T follicular helper cell (primary cell): ENCODE results near the gene LTBP2.

ENCODE experiments used
- DNase-seq: peaks from one replicate; pipeline ENCODE4 v3.0.0-alpha.2; 2020; ENCODE audit warnings: low read depth

The LTBP2 gene

GRCh38 chr14:74507085-74507484 lies 105.0 kb downstream of the LTBP2 start:
- no peak for DNase-seq

GRCh38 chr14:74506411-74506851 lies 105.6 kb downstream of the LTBP2 start:
- no peak for DNase-seq

DNA sequence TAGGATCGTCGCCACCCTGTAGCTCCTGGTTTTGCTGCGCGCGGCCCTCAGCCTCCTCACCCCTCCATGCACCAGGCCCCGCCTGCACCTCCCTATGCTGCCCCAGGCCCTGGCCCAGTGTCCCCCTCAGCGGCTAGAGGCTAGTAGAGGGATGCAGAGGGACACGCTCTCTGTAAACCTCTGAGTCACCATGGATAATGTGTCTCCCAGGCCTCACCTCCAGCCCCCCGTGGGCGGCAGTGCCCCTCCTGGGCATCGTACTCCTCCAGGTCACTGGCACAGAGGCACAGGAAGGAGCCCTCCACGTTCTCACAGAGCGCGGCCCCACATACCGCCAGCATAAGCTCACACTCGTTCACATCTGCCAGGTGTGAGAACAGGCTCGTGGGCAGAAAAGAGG lies 106.2 kb downstream of the LTBP2 start:
- no peak for DNase-seq

GRCh38 chr14:74504874-74505720 lies 106.9 kb downstream of the LTBP2 start:
- DNase-seq: no peak

GRCh38 chr14:74504412-74504811 lies 107.6 kb downstream of the LTBP2 start:
- no peak for DNase-seq

- DNase-seq: no peak
Observed at GRCh38 chr14:74503938-74504335, 108.1 kb downstream of the LTBP2 start.

DNA sequence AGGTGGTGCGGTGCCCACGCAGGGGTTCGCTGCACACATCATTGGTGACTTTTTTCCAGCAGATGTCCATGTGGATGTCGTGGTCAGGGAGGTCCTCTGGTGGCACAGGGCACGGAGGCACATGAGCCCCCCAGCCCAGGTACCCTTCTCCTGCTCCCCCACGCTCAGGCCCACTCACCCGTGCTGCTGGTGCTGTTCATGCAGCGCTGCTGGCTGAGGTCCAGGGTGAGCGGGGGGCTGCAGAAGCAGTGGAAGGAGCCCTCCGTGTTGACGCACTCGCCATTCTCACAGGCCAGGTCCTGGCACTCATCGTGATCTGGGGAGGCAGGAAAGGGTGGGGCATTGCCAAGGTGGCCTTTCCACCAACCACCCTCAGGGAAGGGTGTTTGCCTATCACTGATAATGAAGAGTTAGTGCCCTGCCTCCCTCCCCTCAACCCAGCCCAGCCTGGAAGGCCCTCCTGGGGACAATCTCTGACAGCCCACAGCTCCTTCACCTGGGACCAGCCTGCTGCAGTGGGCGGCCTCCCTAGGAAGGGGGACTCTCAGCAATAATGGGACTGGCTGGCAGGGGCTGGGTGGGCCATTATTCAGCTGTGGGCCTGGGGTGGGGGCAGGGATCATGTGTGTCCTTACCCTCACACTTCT lies 108.6 kb downstream of the LTBP2 start:
- DNase-seq: no peak

DNA sequence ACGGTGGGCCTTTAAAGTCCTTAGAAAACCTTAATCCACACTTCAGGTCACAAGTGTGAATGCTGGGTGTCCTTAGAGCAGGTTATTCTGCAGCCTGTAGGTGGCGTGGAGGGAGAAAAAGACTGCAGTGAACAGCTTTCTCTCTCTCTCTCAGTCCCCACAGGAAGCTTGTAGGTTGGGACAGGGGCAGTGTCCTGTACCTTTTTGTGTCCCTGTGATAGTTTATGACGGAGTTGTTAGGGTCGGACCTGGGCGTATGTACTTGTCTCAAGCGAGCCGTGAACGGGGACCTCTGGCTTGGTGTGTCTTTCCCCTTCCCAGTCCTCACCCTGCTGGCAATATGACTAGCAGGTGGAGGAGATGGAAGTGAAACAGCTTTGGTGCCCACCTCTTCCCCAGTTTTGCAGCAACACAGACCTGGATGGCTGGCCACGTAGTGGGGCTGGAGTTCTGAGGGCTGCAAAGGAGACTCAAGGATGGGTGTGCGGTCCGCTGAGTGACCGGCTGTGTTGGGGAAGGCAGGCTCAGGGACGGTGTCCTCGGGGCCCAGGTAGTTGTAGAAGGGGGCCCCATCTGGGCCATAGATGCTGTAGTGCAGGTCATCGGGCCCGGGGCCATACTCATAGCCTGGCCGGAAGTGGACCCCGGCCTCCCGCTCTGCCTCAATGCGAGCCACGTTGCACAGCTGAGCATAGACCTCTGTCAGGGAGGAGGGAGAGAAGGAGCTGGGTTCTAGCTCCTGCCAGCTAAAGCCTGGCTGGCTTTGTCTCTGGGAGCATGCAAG lies 109.6 kb downstream of the LTBP2 start:
- DNase-seq: no peak

DNA sequence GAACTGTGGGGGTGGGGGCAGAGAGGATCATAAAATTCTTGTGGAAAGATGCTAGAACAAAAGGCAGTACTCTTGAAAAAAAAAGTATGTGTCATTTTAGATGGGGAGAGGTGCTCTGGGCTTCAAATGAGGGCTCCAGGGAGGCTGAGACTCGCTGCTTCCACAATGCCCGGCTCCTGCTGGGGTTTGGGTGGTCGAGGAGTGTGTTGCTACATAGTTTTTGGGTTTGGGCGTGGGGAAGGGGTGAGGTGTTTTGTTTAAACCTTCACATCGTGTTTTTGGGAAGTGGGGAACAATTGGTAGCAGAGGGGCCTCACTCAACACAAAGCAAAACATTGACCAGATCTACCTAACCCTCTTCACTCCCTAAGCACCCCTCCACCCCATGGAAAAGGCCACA lies 110.3 kb downstream of the LTBP2 start:
- no peak for DNase-seq

- DNase-seq: no peak
Observed at GRCh38 chr14:74501135-74501614, 110.9 kb downstream of the LTBP2 start.

- DNase-seq: no peak
Observed at GRCh38 chr14:74500417-74501134, 111.5 kb downstream of the LTBP2 start.

DNA sequence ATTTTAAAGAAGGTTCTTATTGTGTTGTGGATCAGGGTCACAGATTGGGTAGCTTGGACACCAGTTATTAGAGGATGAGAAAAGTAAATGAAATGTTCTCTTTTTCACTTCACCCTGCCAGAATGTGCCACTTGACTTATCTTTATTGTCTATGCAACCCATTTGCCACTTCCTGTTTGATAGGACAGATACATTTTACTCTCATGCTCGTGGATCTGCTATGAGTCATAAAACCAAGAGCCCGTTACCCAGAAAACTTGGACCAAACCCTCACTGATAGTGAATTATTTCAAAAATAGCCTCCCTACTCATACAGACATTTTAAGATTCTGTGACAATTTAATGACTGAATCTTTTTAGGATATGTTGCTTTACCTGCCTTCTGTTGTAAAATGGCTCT lies 116.7 kb downstream of the LTBP2 start:
- no peak for DNase-seq

- DNase-seq: peak; percentile 98
Observed at GRCh38 chr14:74493343-74494261, 118.4 kb downstream of the LTBP2 start, which contains the start of gene ISCA2. Gene ISCA2, plus strand, starts transcription at chr14:74493765. Its CDS starts 10 bp downstream, at chr14:74493775.

DNA sequence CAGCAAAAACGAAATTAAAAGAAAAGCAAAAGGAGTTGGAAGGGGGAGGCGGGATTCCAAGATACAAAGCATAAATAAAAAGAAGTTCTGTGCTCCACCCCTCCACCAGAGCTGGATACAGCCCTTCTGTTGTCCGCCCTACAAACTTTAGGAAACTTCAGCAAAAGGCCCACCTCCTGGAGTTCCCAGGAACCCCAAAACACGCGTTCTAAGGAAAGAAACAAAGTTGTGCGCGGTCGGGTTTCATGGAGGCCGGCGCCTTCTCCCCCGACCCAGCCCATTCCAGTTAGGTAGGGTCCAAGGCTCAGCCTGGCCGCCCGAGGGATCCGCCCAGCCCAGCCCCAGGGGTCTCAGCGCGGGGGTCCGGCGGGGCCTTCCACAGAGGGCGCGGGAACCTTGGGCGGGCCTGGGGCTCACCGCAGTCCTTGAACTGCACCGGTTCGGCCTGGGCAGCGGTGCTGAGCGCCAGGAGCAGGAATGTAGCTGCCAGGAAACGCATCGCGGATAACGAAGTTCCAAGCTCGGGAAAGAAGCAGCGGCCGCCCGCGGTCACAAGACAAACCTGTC lies 119.2 kb downstream of the LTBP2 start, which contains the start of gene NPC2:
Gene NPC2 (minus strand): TSS at position 530 of the 567 bp plus-strand sequence. CDS start 31 bp downstream, at position 499.
- DNase-seq: no peak

DNA sequence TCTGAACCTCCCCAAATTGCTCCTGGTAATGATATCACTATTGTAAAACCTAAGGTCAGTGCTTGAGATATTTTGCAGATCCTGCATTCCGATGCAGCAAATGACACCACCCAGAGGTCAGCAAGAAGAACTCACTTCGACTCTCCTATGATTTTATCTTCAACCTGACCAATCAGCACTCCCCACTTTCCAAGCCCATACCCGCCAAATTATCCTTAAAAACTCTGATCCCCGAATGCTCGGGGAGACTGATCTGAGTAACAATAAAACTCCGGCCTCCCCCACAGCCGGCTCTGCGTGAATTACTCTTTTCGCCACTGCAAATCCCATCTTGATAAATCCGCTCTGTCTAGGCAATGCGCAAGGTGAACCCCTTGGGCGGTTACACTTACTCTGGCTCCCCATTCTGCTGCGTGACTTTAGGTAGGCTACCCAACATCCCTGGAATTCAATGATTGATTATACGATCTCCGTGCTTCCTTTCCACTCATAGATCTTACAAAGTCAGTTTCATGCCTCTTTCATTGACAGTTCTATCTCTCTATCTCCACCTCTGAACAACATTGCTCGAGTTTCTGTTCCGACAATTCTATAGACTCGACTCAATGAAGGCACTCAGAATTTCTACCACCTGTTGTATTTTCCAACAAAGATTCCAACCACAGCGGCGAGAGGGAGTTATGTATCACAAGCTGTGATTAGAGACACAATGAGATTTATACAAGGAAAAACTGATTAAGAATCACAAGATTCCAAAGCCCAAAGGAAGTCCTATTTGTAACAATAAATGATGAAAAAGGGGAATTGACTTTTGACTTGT lies 119.9 kb downstream of the LTBP2 start:
- DNase-seq: no peak

GRCh38 chr14:74490486-74490885 lies 121.6 kb downstream of the LTBP2 start:
- no peak for DNase-seq

GRCh38 chr14:74488786-74489397 lies 123.1 kb downstream of the LTBP2 start:
- DNase-seq: no peak

GRCh38 chr14:74486164-74486563 lies 125.9 kb downstream of the LTBP2 start:
- no peak for DNase-seq

DNA sequence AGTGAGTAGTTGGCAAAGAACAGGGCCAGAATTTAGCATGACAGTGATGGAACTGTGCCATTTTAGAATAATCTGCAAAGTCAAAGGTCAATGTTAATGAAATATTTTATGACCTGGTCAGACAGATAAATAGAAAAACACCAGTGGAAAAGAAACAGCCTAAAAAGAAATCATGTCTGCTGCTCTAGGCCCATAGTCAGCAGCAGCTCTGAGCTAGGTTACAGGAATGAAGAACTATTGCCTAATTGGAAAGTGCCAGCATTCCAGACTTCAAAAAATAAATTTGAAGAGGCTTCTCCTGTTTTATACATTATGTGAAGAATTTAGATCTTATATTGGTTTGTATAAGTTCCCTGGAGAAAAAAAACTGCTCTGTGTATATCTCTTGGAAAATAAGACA lies 128.7 kb downstream of the LTBP2 start:
- DNase-seq: no peak
